H9 (cell line): ENCODE data around the gene PDGFRB. TPM values are rescaled to one million over a fixed set of nuclear protein-coding genes. Genes with fewer than 3 reads are reported as not detected.

Source experiments
- DNase-seq: peaks from one replicate; pipeline ENCODE4 v3.0.0-alpha.2; 2017
- H2AFZ ChIP-seq: one replicate; pipeline ENCODE4 v1.6.1; 2013; ENCODE audit warnings: mild to moderate bottlenecking, low read length, control low read depth, moderate library complexity
- H2AK5ac ChIP-seq: 2 replicates; pipeline ENCODE4 v1.6.1; 2013; ENCODE audit warnings: low read length, control low read depth, mixed read lengths; ENCODE audit not compliant: insufficient read length
- H2BK120ac ChIP-seq: one replicate; pipeline ENCODE4 v1.6.1; 2013; ENCODE audit warnings: low read depth, mild to moderate bottlenecking, low read length, control low read depth, inconsistent platforms; ENCODE audit not compliant: poor library complexity, severe bottlenecking
- H2BK12ac ChIP-seq: 2 replicates; pipeline ENCODE4 v1.6.1; 2013; ENCODE audit warnings: low read length, control low read depth, mixed read lengths, low read depth; ENCODE audit not compliant: insufficient read length
- H2BK15ac ChIP-seq: 2 replicates; pipeline ENCODE4 v1.6.1; 2013; ENCODE audit warnings: low read depth, low read length, control low read depth
- H2BK20ac ChIP-seq: one replicate; pipeline ENCODE4 v1.6.1; 2013; ENCODE audit warnings: low read depth, mild to moderate bottlenecking, low read length, control low read depth, inconsistent platforms; ENCODE audit not compliant: poor library complexity, severe bottlenecking
- H2BK5ac ChIP-seq: 2 replicates; pipeline ENCODE4 v1.6.1; 2013; ENCODE audit warnings: low read length, control low read depth, mixed read lengths; ENCODE audit not compliant: insufficient read length
- H3K14ac ChIP-seq: 2 replicates; pipeline ENCODE4 v1.6.1; 2013; ENCODE audit warnings: low read length, control low read depth; ENCODE audit not compliant: insufficient read depth
- H3K18ac ChIP-seq: 2 replicates; pipeline ENCODE4 v1.6.1; 2013; ENCODE audit warnings: low read depth, mild to moderate bottlenecking, mixed read lengths, low read length, control low read depth; ENCODE audit not compliant: insufficient read length
- H3K23ac ChIP-seq: 2 replicates; pipeline ENCODE4 v1.6.1; 2013; ENCODE audit warnings: low read length, control low read depth, mixed read lengths, low read depth; ENCODE audit not compliant: insufficient read length
- H3K23me2 ChIP-seq: 2 replicates; pipeline ENCODE4 v1.6.1; 2013; ENCODE audit warnings: low read depth, mild to moderate bottlenecking, mixed read lengths, low read length, control low read depth; ENCODE audit not compliant: insufficient read length, poor library complexity, severe bottlenecking
- H3K27ac ChIP-seq: 2 replicates; pipeline ENCODE4 v1.5.1; 2013; ENCODE audit warnings: low read length, control low read depth, mixed read lengths, low read depth; ENCODE audit not compliant: insufficient read length
- H3K27me3 ChIP-seq: 2 replicates; pipeline ENCODE4 v1.6.1; 2013; ENCODE audit warnings: low read length, control low read depth, inconsistent platforms; ENCODE audit not compliant: insufficient read depth
- H3K4ac ChIP-seq: 2 replicates; pipeline ENCODE4 v1.6.1; 2013; ENCODE audit warnings: low read depth, mild to moderate bottlenecking, control low read depth, inconsistent platforms, low read length, moderate library complexity
- H3K4me1 ChIP-seq: 2 replicates; pipeline ENCODE4 v1.6.1; 2013; ENCODE audit warnings: low read length, control low read depth, inconsistent platforms; ENCODE audit not compliant: insufficient read depth
- H3K4me2 ChIP-seq: 2 replicates; pipeline ENCODE4 v1.6.1; 2013; ENCODE audit warnings: low read length, control low read depth, mixed read lengths; ENCODE audit not compliant: insufficient read length, insufficient read depth
- H3K56ac ChIP-seq: 2 replicates; pipeline ENCODE4 v1.6.1; 2013; ENCODE audit warnings: low read depth, mild to moderate bottlenecking, mixed read lengths, low read length, control low read depth; ENCODE audit not compliant: insufficient read length
- H3K79me1 ChIP-seq: 2 replicates; pipeline ENCODE4 v1.6.1; 2013; ENCODE audit warnings: low read depth, mild to moderate bottlenecking, moderate library complexity, low read length, control low read depth, inconsistent platforms; ENCODE audit not compliant: insufficient read depth, poor library complexity, severe bottlenecking
- H3K79me2 ChIP-seq: 2 replicates; pipeline ENCODE4 v1.6.1; 2013; ENCODE audit warnings: low read length, control low read depth, inconsistent platforms; ENCODE audit not compliant: insufficient read depth
- H3K9ac ChIP-seq: 2 replicates; pipeline ENCODE4 v1.6.1; 2013; ENCODE audit warnings: low read length, control low read depth, mixed read lengths; ENCODE audit not compliant: insufficient read length; ENCODE audit errors: extremely low read depth
- H3K9me3 ChIP-seq: one replicate; pipeline ENCODE4 v1.6.1; 2013; ENCODE audit warnings: low read depth, low read length, inconsistent platforms; ENCODE audit not compliant: control insufficient read depth
- H3T11ph ChIP-seq: one replicate; pipeline ENCODE4 v1.6.1; 2013; ENCODE audit warnings: mild to moderate bottlenecking, low read length, control low read depth, inconsistent platforms
- H4K20me1 ChIP-seq: one replicate; pipeline ENCODE4 v1.6.1; 2013; ENCODE audit not compliant: control insufficient read depth, insufficient read length, insufficient read depth
- H4K5ac ChIP-seq: 2 replicates; pipeline ENCODE4 v1.6.1; 2013; ENCODE audit warnings: low read depth, mild to moderate bottlenecking, mixed read lengths, low read length, control low read depth; ENCODE audit not compliant: insufficient read length
- H4K8ac ChIP-seq: replicated peaks from 2 replicates; pipeline ENCODE4 v1.6.1; 2013; ENCODE audit warnings: low read length, control low read depth, mixed read lengths, low read depth; ENCODE audit not compliant: insufficient read length
- H4K91ac ChIP-seq: 2 replicates; pipeline ENCODE4 v1.6.1; 2013; ENCODE audit warnings: low read depth, mild to moderate bottlenecking, moderate library complexity, mixed read lengths, low read length, control low read depth; ENCODE audit not compliant: insufficient read length
- H3K27ac Mint-ChIP-seq, 3 experiments: 2 replicates in 2 of 3; 3 replicates in 1 of 3; pipeline ENCODE4 v1.8.0; 2020 to 2021; ENCODE audit warnings: mixed read lengths in 3 of 3, mild to moderate bottlenecking in 1 of 3, moderate library complexity in 1 of 3
- H3K27me3 Mint-ChIP-seq: 2 replicates; pipeline ENCODE4 v1.8.0; 2021; ENCODE audit warnings: low read depth, mild to moderate bottlenecking, moderate library complexity, mixed read lengths
- H3K36me3 Mint-ChIP-seq, 3 experiments: 2 replicates in 2 of 3; 3 replicates in 1 of 3; pipeline ENCODE4 v1.8.0; 2020 to 2021; ENCODE audit warnings: low read depth in 3 of 3, mixed read lengths in 3 of 3; ENCODE audit not compliant: insufficient read depth in 1 of 3
- H3K4me1 Mint-ChIP-seq, 2 experiments: 2 replicates each; pipeline ENCODE4 v1.8.0; 2020; ENCODE audit warnings: mixed read lengths in 2 of 2
- H3K4me3 Mint-ChIP-seq, 2 experiments: 2 replicates in 1 of 2; 3 replicates in 1 of 2; pipeline ENCODE4 v1.8.0; 2020 to 2021; ENCODE audit warnings: mild to moderate bottlenecking in 2 of 2, mixed read lengths in 2 of 2, moderate library complexity in 1 of 2
- H3K9me3 Mint-ChIP-seq, 2 experiments: 2 replicates in 1 of 2; 3 replicates in 1 of 2; pipeline ENCODE4 v1.8.0; 2020; ENCODE audit warnings: mild to moderate bottlenecking in 2 of 2, mixed read lengths in 2 of 2, moderate library complexity in 1 of 2
- WGBS: extraction: QIAGEN DNeasy Blood & Tissue Kit; methylation state at CpG from one replicate; pipeline ENCODE4 v1.1.7; 2013; ENCODE audit warnings: missing lambda C conversion rate, low lambda C conversion rate, mixed read lengths; ENCODE audit not compliant: insufficient read length; ENCODE audit errors: extremely low coverage; 5-methylcytosine and 5-hydroxymethylcytosine counted together
- total RNA-seq: library from RNA; stranded (reverse); gene quantifications from 2 replicates; pipeline ENCODE4 v1.2.1, GENCODE V29; 2021
- TF ChIP-seq, protein P1 (sequence below): fragments of 200-600 bp; sonication (generic); conservative IDR thresholded peaks from 3 replicates; pipeline ENCODE4 v1.8.0; 2021; ENCODE audit warnings: antibody characterized with exemption, mild to moderate bottlenecking

Gene PDGFRB
- total RNA-seq, 1 experiment from 2014 or later = 2.2 TPM

GRCh38 chr5:150172556-150172955, 16.9 kb upstream of the PDGFRB start:
- H3K23me2 ChIP-seq = no peaks in the 10 kb centered on the region
- H4K91ac ChIP-seq = no peak overlapping the region
- no peak overlapping the region for H3K56ac ChIP-seq
- no peaks in the 10 kb centered on the region for H3K4me1 ChIP-seq
- H2BK120ac ChIP-seq = no peak overlapping the region
- H3K9ac ChIP-seq = no peak overlapping the region
- H2BK5ac ChIP-seq = no peak overlapping the region
- H3K23ac ChIP-seq = no peak overlapping the region
- no peaks in the 10 kb centered on the region for H4K20me1 ChIP-seq
- no CpG with 5 or more reads among the region's 4 CpGs for WGBS
- H3K4ac ChIP-seq = no peak overlapping the region
- H3K4me2 ChIP-seq = no peak overlapping the region
- DNase-seq = no peak
- Mint-ChIP-seq H3K36me3 (no peaks in the 10 kb centered on the region), H3K27me3 (peaks cover 87% of the 10 kb centered on the region), H3K4me1 (peaks cover 8 to 19% of the 10 kb centered on the region in 2 experiments), H3K4me3 (no peak overlapping the region), H3K9me3 (peaks cover 0 to 3% of the 10 kb centered on the region in 2 experiments; a peak in 1 of 5 replicates), H3K27ac (no peak overlapping the region)
- H3K79me2 ChIP-seq = no peaks in the 10 kb centered on the region
- no peak overlapping the region for H2BK20ac ChIP-seq
- no peak overlapping the region for H2BK15ac ChIP-seq
- H4K8ac ChIP-seq = no peak overlapping the region
- no peak overlapping the region for H2AK5ac ChIP-seq
- no peak overlapping the region for H3K18ac ChIP-seq
- no peak overlapping the region for H3K14ac ChIP-seq
- H2AFZ ChIP-seq = no peak overlapping the region
- H3K79me1 ChIP-seq = no peaks in the 10 kb centered on the region
- no peaks in the 10 kb centered on the region for H3K9me3 ChIP-seq
- TF ChIP-seq, protein P1, sequence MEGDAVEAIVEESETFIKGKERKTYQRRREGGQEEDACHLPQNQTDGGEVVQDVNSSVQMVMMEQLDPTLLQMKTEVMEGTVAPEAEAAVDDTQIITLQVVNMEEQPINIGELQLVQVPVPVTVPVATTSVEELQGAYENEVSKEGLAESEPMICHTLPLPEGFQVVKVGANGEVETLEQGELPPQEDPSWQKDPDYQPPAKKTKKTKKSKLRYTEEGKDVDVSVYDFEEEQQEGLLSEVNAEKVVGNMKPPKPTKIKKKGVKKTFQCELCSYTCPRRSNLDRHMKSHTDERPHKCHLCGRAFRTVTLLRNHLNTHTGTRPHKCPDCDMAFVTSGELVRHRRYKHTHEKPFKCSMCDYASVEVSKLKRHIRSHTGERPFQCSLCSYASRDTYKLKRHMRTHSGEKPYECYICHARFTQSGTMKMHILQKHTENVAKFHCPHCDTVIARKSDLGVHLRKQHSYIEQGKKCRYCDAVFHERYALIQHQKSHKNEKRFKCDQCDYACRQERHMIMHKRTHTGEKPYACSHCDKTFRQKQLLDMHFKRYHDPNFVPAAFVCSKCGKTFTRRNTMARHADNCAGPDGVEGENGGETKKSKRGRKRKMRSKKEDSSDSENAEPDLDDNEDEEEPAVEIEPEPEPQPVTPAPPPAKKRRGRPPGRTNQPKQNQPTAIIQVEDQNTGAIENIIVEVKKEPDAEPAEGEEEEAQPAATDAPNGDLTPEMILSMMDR = no peak
- H3K27me3 ChIP-seq = peaks cover 35% of the 10 kb centered on the region
- no peak overlapping the region for H4K5ac ChIP-seq
- no peak overlapping the region for H3K27ac ChIP-seq
- H3T11ph ChIP-seq = no peak overlapping the region
- H2BK12ac ChIP-seq = no peak overlapping the region
